ENCODE data around the gene DNAJC2.
"Not testable (repeated sequence)": the region's sequence is repeated elsewhere in the genome, so short reads cannot be mapped to it uniquely, and the experiment has no call there.

DNAJC2 gene

DNA sequence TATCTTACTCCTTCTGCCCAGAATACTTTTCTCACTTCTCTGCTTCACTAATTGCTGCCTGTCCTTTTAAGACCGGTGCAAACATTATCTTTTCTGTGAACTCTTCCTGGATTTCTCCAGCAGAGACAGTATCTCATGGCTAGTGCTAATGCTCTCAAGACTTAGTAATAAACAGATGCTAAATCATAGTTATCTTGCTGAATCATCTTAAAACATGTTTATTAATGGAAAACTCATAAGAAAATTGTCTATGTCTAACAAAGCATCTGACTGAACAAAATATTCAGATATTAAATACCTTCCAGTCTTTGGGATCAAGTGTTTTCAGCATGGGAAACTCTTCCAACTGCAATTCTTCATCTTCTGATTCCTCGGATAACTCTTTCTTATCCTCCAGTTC lies 3.1 kb downstream of the DNAJC2 start:
- no peak for DNase-seq

DNA sequence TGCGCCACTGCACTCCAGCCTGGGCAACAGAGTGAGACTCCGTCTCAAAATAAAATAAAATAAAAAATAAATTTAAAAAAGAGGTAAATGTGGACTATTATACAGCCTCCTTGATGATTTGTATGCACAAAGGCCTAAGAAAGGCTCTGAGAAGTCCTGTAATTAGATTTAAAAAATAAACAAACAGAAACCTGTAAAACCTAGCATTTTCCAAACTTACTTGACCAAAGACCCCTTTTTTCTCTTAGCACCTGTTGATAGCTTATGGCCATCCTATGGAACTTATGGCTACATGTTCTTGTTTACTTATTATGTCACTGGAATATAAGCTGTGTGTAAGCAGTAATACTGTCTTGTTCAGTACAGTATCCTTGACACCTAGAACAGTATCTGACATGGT lies 5.7 kb downstream of the DNAJC2 start:
- DNase-seq, result no peak

DNA sequence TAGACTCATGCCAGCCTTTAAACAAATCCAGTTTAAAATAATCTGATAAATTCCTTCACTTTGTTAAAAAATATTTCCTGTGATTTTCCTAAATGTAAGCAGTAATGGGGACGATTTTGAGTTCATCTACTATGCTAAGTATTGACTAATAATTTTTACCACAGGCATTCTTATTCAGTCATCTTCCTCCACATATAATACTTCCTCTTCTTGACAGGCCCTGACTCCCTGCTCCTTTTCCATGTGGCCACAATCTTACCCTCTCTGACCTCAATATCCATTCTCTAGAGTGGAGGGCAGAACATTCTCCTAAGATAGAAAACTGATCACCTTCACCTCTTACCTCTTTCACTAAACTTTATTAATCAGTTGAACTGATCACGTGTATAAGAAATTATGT lies 7.8 kb downstream of the DNAJC2 start:
- no peak for DNase-seq

DNA sequence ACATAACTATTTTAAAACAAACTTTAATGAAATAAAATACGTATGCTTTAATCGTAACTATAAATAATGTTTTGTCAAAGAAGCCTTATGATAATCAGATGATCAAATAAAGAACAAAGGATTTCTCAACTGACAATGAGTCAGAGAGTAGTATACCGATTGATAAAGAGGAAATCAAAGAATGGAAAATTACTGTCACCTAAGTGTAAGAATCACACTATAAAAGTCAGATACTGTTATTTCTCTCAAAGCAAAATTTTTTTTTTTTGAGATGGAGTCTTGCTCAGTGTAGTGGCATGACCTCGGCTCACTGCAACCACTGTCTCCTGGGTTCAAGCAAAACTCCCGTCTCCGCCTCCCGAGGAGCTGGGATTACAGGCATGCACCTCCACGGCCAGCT lies 18.8 kb downstream of the DNAJC2 start:
- no peak for DNase-seq

DNA sequence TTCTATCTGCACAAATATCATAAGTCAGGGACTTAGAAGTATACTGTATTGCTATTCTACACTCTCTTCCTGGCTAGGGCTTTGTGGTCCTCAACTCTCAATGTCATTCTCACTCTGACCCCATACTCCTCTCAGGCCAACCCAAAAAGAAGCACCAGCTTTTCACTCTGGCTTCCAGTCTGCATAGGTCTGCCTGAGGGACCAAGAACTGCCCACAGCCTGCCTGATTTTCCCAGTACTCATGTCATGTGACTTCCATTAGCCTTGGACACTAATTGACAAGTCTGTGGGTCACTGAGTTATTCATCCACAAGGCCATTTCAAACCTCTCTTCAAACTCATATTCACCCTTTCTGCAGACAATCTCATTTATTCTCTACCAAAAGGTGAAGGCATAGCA lies 27.6 kb downstream of the DNAJC2 start:
- no peak for DNase-seq

DNA sequence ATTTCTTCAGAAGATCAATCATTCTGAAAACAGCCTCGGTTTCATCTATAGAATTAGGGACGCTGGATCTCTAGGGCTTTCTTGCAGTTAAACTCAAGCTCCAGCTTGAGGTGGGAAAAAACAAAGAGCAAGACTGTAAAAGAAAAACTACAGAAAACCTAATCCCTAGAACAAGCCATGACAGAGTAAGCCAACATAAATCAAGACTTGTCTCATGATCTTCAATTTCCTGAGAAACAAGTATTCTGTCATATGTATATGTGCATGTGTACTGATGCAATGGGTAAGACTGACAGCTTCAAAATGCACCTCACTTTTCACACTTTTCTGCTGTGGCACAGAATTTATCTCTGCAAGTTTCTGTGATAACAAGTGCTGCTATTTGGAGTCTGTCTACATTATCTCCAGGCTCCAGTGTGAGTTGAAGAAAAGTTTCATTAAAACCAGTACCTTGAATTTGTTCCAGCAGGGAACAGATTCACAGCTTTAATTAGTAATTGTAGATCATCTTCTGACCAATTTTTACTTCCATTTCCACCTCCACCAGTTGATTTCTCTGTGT lies 28.1 kb downstream of the DNAJC2 start:
- DNase-seq, result no peak

DNA sequence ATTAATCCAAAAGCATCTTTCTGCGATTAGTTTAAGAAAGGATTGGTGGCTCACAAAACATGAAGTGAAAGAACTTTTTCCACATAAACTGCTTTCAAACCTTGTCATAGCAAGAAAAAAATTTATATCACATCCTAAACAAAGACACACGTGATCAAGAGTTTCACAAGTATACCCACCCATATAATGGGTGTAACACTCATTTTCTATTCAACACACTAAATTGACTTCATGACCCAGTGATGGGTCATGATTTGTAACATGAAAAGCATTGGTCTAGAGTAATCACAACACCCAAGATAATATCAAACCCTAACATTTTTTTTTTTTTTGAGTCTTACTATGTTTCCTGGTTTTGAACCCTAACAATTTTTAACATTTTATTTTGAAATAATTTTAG lies 29.7 kb downstream of the DNAJC2 start:
- DNase-seq, result no peak

DNA sequence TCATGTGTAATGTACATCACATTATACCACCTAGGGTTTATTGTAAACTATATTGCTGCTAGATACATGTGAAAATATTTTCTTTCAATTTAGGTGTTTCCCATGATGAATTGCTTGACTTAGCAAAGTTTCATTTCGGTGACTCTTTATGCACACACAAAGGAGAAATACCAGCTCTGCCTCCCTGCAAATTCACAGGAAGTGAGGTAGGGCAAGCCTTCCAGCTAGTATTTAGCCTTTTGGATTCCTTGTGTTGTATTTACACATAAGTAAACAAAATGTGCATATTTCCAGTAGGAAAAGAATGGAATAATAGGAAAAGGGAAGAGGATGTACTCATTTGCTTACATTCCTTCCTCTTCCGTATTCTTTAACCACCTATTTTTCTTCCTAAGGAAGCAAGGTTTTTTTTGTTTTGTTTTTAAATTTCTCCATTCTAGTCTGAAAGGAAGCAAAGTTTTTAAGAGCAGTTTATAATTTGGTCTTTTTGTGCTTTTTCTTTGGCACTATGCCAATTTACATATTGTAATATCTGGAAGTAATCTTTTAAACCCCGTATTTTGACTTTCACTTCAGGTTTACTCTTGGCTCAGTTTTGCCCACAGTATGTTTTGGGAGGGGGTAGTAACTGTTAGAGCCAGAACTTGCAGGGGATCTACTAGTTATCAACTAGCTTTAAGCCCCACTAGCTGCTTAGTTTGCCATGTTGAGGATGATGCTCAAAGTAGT lies 36.9 kb downstream of the DNAJC2 start:
- DNase-seq, result no peak

DNA sequence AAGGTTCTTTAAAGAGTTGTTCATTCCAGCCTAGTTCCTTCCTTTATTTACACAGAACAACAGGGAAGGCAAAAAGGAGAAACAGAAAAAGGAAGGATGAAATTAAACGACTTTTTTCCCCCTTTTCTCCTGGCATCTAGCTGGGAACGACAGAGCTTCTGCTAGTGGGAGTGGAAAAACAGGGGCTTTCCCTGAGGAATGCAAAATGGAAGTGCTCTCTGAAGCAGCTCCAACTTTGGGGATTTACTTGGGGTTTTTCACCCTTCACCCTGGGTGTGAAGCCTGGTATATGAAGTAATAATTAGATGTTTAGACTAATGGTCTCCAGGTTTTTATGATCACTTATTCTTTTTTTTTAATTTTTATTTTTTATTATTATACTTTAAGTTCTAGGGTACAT lies 43.1 kb downstream of the DNAJC2 start:
- no peak for DNase-seq

DNA sequence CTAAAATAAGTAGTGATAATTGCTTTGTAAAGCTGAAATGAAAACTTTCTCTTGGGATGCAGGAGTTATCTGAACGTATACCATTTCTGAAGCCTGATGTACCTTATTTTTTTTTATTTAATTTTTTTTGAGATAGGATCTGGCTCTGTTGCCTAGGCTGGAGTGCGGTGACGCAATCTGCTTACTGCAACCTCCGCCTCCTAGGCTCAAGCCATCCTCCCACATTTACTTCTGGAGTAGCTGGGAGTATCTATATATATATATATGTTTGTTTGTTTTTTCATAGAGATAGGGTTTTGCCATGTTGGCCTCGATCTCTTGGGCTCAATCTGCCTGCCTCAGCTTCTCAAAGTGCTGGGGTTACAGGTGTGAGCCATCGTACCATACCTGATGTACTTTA lies 44.9 kb downstream of the DNAJC2 start:
- no peak for DNase-seq

DNA sequence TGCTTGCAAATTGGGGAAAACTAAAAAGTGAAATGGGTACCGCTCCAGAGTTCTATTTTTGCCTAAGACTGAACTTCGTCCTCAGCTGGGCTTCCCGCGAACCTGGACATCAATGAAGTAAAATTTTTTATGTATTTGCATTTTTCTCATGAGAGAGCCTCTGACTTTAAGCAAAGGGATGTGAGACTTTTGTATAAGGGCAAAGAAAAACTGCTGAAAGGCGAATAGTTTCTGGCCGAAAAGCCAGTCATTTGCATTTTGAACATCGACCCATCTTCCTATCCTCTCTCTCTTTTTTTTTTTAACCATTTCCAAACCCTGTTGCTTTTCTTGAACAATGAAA lies 46.8 kb downstream of the DNAJC2 start:
- no peak for DNase-seq

DNA sequence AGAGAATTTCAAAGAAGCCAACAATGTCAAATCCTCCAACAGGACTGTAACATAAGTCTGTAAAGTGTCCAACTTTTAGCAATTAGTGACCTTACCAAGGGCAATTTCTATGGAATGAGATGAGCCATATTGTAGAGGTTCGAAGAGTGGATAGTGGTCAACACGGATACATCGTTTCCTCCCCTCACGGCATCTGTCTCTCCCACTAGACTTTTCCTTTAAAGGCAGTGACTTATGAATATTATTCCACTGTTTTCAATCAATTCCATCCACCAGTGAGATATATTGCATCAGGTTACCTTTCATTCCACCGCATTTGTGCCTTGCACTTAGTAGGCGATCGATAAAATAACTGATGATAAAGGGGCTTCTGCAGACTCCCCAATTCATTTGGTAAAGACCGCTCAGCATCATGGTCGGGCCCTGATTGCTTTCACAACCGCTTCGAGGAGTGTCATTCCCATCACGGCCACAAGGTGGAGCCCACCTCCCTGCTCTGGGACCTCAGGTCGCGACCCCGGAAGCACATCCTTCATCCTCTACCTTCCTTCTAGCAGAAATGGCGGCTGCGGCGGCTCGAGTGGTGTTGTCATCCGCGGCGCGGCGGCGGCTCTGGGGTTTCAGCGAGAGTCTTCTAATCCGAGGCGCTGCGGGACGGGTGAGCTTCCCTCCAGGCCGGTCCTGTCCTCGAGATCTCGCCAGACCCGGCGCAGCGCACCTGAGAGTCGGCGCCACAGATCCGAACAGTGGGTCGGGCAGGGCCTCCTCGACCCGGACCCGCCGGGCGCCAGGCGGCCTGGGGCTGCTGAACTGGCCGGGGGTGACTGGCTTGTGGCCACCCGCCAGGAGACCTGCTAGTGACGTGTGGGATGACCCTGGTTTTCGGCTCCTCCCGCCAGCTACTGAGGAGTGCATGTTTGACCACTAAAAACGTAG lies 47.4 kb downstream of the DNAJC2 start, which contains the start of gene PMPCB:
PMPCB (plus strand) TSS at position 535 of the 936 bp plus-strand sequence; CDS start at position 560, 25 bp downstream.
- peak; percentile 57 to 99 (median 90) for DNase-seq

DNA sequence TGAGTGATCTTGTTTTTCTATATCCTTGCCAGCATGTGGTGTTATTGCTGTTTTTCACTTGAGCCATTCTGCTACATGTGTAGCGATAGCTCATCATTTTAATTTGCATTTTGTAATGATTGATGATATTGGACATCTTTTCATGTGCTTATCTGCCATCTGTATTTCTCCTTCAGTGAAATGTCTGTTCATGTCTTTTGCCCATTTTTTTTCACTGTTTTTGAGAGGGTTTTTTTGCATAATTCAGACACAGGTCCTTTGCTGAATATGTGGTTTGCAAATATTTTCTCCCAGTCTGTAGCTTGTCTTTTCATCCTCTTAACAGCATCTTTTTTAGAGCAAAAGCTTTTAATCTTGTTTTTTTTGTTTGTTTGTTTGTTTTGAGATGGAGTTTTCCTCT lies 51.0 kb downstream of the DNAJC2 start:
- no peak for DNase-seq

DNA sequence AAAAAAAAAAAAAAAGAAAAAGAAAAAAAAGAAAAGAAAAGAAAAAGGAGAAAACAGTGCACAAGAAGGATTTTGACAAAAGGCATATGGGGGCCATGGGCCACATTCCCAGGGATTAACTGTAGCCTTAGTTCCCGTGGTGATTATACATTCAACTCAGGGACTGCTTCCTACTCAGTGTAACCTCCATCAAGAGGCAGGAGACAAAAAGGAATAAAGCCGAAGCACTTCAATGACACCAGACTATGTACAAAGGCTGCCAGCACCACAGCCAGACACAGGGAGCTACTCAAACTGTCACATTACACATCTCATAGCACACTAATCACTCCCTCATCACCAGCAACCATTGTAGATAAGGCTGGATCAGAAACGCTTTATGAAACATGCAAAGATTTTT lies 52.4 kb downstream of the DNAJC2 start:
- no peak for DNase-seq

DNA sequence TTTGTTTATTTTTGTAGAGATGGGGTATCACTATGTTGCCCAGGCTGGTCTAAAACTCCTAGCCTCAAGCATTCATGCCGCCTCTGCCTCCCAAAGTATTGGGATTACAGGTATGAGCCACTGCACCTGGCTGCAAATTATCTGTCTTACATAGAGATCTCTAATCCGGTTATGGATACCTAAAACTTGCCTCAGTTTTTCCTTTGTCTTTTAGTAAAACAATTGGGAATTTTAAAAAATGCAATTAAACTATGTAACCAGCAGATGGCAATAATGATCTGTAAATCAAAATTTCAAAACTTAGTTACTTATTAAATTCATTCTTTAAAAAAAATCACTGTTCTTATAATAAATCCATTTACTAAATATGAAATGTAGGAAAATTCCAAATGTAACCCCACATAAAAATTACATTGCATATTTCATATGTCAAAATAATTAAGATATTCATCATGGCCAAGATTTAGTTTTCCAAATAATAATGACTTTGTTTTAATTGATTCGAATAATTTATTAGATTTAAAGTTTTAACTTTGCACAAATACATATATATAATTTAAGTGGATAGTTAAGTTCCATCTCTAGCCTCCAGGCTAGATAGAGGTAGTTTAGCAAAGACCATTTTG lies 61.7 kb downstream of the DNAJC2 start:
- DNase-seq, result not testable (repeated sequence)

DNA sequence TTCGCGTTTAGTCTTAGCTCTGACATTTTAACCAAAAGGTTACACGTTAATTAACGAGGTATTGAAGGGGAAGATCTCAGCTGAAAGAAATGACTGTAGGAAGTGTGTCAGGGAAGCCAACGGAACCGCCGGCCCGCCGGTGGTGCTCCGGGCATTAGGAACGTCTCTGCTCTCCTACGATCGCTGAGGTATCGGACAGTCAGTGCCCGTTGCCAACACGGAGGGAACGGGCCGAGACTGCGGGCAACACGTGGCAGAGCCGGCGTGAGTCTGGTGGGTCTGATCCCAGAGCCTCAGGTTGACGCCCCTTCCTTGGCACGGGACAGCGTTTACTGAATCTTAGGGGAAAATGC lies 63.8 kb downstream of the DNAJC2 start:
- DNase-seq, result peak in 24 of 51 donors; percentile 2 to 41 (median 12)

DNA sequence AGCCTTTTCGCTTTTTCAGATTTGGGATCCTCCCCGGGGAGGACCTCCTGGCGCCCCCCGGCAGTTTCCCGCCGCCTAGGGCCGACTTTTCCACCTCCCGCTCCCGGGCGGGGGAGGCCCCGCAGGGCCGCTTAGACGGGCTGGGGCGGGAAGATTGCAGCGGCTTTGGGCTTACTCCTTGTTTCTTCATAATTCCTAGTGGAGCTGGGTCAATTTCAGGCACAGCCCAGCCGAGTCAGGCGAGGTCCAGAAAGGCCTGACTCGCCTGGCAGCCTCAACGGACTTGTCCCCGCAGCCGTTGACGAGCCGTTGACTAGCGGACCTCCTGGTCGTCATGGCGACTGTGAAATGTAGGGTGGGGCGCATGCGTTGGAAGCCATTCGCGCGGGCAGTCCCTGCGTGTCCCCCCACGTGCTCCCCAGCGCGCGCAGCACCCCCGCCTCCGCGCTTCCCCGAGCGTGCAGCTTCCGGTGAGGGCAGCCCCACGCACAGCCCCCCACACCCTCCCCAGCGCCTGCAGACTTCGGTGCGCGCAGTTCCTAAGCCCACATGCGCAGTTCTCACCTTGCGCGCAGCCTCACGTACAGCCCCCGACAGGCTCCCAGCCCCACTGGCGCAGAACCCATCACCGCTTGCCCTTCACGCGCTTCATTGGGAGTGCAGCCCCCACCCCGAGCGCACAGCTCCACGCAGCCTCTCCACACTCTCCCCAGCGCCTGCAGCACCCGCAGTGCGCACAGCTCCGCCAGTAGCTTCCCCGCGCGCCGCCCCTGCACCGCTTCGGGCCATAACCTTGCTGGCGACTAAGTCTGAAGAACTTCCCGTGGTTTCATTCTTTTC lies 64.4 kb downstream of the DNAJC2 start:
- DNase-seq, result peak; percentile 19 to 83 (median 61)

DNA sequence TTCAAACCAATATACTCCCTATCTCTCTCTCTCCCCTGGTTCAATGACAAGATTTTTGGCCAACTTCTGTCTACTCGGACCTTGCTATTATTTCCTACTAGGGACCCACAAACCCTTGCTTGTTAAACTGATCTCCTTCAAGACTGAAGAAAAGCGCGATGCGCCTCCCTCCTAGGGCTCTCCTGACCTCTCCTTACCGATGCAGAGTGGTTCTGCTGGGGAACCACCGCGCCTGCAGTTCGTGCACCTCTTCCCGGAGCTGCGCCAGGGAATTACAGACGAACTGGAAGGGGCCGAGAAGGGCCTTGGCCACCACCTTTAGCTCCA lies 65.0 kb downstream of the DNAJC2 start:
- DNase-seq, result peak in 7 of 51 donors; percentile 1 to 72 (median 33)

DNA sequence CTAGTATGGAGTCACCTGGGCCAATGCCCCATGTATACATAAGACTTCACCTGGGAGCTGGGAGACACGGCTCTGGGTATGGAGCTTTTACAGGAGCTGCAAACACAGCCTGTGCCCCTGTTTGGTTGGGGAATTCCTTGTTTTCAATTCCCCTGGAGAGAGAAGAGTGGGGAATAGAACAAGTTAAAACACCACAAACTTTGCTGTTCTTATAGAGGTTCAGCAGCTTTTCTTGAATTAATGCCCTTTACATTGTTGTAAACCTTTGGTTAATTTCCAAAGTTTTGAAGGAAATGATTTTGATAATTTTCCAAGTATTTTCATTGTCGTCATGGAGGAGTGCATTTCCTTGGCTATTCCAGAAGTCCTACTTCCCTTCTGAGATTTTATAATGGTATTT lies 66.4 kb downstream of the DNAJC2 start:
- DNase-seq, result not testable (repeated sequence)

DNA sequence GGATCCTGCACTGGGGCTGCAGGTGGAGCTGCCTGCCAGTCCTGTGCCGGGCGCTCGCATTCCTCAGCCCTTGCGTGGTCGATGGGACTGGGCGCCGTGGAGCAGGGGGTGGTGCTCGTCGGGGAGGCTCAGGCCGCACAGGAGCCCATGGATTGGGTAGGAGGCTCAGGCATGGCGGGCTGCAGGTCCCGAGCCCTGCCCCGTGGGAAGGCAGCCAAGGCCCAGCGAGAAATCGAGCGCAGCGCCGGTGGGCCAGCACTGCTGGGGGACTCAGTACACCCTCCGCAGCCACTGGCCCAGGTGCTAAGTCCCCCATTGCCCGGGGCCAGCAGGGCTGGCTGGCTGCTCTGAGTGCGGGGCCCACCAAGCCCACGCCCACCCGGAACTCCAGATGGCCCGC lies 69.7 kb downstream of the DNAJC2 start:
- not testable (repeated sequence) for DNase-seq

DNA sequence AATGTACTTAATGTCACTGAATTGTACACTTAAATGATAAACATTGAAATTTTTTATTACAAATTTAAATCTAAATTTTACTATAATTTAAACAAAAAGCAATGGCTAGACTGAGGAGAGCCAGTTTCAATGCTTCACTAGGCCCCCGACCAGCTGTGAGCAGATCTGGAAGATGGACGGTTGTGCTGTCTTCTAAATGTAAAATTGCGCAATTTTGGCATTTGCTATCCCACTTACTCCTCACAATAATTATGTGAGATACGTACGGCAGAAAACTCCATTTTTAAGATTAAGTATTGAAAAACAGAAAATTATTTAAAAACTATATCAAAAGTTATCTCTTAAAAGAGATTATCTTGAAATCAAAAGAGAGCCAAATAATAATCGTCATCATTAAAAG lies 71.2 kb downstream of the DNAJC2 start:
- not testable (repeated sequence) for DNase-seq
